OCI-LY7 (cell line): ENCODE results near the gene DNAL1.

Source experiments
- CTCF ChIP-seq: fragments of 200-600 bp; sonication (generic); conservative IDR thresholded peaks from 2 replicates; pipeline ENCODE4 v1.5.1; 2014; ENCODE audit warnings: mild to moderate bottlenecking, antibody characterized with exemption, low read length, moderate library complexity, mixed read lengths
- EZH2phosphoT487 ChIP-seq: fragments of 200-600 bp; sonication (generic); IDR thresholded peaks from 2 replicates; pipeline ENCODE4 v1.6.1; 2018; ENCODE audit warnings: low read depth, borderline replicate concordance, mild to moderate bottlenecking, mixed run types, antibody characterized with exemption, low read length, moderate library complexity, mixed read lengths

- TF ChIP-seq CTCF (no peak), EZH2phosphoT487 (no peak)
These were observed 72.5 kb downstream of the DNAL1 start for GRCh38 chr14:73717266-73717665.
